NCI-H510A treated with DMSO at 0.1 percent for 48 hours (cell line): ENCODE data around the gene ATP8A2.
"Not testable (repeated sequence)": the region's sequence is repeated elsewhere in the genome, so short reads cannot be mapped to it uniquely, and the experiment has no call there.

Experiments
- DNase-seq: peaks from one replicate; lab custom pipeline; 2025; lab: John Stamatoyannopoulos, UW

ATP8A2 gene

DNA sequence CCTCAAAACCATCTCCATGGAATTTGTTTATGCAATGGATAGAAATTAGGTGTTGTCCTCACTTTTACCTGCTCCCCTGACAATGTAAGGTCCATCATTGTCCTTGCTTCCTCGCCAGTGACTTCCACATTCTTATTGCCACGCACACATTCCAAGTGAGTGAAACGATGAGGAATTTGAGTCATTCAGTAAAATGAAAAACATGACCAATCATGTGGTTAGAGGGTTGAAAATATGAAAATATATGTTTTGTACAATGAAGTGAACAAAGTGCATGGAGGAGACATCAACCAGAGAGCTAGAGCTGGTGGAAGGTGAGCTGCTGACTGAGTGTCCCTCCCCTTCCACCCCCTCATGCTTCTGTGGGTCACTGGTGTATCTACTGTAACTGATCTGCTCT lies 91.7 kb downstream of the ATP8A2 start:
- no peak for DNase-seq

DNA sequence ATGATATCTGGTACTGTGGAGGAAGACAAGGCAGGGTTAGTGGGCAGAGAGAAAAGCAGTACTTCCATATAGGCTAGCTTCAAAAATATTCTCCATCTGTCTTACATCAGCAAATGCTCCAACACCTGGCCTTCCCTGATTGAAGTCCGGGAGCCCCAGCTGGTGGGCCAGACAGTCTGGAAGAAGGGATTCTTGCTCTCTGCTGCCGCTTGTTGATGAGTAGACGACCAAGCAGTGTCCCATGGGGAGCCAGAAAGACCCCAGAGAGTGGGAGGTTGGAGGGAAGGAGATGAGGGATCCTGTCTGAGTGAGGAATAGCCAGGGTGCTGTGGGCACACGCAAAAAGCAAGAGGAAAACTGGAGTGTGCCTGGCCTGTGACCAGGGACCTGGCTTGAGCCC lies 95.1 kb downstream of the ATP8A2 start:
- no peak for DNase-seq

DNA sequence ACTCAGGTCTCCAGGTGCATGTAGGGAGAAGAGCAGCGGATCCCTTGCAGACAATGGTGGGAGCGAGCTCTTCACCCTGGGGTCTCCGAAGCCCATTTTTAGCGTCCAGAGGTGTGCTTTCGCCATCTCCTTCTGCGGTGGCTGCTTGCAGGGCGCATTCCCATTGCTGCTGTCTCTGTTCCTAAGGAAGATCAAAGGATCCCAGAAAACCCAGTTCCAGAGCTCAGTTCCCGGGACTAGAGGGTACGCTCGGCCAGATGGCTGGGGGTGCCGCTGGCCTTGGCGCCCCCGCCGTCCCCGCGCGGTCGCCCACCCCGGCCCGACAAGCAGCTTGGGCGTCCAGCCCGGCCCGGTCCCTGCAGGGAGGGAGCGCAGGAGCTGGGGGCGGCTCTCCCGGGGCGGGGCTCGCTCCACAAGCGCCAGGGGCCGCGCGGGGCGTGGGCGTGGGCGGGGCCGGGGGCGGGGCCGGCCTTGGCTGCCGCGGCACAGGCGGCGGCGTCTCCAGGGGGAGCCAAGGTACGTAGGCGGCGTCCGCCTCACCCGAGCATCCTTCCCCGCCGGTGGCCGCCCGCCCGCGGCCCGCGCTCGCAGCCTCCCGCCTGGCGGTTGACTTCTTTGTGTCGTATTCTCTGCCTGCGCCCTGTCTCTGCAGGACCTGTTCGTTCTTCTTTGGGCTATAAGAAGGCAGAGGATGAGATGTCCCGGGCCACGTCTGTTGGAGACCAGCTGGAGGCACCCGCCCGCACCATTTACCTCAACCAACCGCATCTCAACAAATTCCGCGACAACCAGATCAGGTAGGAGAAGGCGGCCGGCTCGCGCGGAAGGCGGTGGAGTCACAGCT lies 96.8 kb downstream of the ATP8A2 start:
- DNase-seq: peak; percentile 56

- DNase-seq: no peak
These were observed 97.4 kb downstream of the ATP8A2 start for GRCh38 chr13:25469169-25469525.

GRCh38 chr13:25473864-25474263 lies 102.1 kb downstream of the ATP8A2 start:
- no peak for DNase-seq

DNA sequence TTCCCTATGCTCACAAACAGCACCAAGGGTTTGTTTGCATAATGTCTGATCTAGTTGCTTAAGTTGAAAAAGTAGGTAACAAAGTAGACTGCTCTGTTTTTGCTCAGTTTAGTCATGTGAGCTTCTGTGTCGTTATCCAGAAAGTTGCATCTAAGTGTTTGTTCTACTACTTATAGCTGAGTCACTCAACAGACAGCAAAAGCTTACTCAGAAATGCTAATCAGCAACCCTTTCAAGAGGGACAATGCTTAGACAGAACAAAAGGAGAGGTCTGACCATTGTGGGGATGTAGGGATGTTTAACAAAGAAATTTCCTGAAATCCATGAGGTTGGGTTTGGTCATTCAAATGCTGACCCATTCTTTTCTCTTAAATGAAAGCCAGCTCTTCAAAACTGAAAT lies 106.4 kb downstream of the ATP8A2 start:
- peak; percentile 15 for DNase-seq

DNA sequence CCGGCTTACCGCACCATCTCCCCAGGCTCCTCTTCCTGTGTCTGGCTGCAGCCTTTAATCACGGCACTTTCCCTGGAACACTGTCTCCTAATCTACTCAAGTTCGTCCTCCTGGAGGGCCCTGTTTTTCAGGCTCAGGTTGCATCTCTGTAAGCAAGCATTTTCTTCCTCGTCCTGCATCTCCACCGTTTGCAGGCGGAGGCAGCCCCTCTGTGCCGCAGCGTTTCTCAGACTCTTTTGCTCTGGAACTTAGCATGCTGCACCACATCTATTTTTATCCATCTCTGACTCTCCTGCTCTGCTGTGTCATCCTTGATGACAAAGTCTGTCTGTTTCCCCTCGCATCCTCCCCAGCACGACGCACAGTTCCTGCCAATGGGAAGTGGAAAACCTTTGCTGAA lies 117.5 kb downstream of the ATP8A2 start:
- peak; percentile 69 for DNase-seq

- no peak for DNase-seq
These were observed 118.5 kb downstream of the ATP8A2 start for GRCh38 chr13:25490236-25490635.

DNA sequence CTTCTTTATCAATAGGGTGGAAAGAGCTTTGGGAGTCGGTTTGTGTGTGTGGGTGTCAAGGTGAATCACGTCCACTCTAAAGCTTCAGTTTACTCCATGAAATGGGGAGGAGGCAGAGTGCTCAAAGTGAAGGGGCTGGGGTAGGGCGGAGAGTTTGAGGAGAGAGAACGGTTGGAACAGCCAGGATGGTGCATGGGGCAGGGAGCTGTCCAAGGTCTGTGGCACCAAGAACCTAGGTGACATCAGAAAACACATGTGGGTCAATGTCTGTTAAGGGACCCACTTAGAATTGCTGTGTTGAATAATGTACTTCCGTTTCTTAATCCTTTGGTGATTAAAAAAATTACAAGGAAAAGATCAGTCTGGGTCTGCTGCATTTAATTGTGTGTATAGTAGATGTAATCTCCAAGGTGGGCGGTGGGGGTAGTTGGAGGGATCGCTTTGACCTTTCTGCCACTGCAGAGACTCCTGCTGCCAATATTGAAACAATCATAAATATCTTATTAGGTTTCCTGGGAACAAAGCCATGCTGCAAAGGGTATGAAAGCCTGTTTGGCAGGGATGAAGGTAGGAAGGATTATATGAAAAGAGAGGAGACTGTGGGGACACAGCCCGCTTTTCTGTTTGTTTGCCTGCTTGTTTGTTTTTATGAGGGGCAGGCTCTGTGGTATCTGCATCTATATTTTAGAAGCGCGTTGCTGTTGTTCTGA lies 122.3 kb downstream of the ATP8A2 start:
- no peak for DNase-seq

- DNase-seq: peak; percentile 43
These were observed 123.1 kb downstream of the ATP8A2 start for GRCh38 chr13:25494698-25495411.

DNA sequence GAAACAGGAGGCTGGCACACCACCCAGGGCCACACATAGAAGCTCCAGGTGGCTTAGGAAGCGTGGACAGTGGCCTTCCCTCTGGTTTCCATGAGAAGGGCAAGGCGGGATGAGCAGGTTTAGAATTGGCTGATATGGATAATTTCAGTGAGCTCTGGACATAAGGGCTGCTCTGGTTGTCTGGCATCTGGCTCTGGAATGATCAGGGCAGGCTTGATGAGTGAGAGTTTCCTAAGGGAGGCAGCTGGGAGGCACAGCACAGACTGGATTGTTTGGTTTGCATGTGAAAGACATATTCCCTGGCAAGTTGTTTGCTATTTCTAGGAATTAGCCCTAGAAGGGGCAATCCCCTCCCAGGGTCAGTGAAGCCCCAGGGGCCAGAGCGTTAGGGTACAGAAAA lies 129.5 kb downstream of the ATP8A2 start:
- no peak for DNase-seq

DNA sequence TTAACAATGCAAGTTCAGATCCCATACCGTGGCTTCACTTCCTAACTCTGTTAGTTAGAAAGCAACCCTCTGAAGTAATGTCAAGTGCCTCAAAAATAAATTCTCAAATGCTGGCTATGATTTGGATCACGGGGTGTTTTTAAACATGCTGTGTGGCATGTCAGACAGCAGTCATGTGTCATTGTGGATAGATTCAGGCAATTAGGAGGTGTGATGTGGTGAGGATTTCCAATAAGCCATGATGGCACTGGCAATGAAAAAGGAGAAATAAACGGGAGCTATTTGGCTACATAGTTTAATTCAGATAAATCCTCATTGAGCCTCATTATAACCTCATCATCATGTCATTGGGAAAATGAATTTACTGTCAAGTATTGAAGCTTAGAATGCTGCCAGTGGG lies 130.3 kb downstream of the ATP8A2 start:
- DNase-seq: no peak

- no peak for DNase-seq
These were observed 130.8 kb downstream of the ATP8A2 start for GRCh38 chr13:25502551-25502950.

DNA sequence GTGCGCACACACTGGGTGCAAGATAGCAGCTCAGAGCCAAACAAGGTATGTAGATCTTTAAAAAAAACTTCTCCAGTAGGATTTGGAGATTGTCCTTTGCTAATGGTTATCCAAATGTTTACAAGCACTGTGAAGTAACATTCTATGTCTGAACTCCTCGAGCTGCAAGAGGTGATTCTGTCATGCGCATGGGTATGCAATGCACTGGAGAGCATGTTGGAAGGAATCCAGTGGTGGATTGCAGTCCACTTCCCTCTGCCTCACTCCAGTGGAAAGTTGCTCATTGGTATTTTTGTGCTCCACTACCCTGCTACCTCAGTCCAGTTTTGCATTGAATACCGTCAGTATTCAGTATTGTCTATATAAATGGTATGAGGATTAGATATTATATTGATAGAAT lies 132.1 kb downstream of the ATP8A2 start:
- no peak for DNase-seq

- no peak for DNase-seq
These were observed 136.1 kb downstream of the ATP8A2 start for GRCh38 chr13:25507841-25508240.

DNA sequence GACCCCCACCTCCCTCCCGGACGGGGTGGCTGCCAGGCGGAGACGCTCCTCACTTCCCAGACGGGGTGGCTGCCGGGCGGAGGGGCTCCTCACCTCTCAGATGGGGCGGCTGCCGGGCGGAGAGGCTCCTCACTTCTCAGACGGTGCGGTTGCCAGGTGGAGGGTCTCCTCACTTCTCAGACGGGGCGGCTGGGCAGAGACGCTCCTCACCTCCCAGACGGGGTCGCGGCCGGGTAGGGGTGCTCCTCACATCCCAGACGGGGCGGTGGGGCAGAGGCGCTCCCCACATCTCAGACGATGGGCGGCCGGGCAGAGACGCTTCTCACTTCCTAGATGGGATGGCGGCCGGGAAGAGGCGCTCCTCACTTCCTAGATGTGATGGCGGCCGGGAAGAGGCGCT lies 141.3 kb downstream of the ATP8A2 start:
- not testable (repeated sequence) for DNase-seq

- DNase-seq: no peak
These were observed 146.7 kb downstream of the ATP8A2 start for GRCh38 chr13:25518441-25518840.

- DNase-seq: no peak
These were observed 154.1 kb downstream of the ATP8A2 start for GRCh38 chr13:25525884-25526283.

GRCh38 chr13:25528266-25528665 lies 156.5 kb downstream of the ATP8A2 start:
- DNase-seq: no peak

DNA sequence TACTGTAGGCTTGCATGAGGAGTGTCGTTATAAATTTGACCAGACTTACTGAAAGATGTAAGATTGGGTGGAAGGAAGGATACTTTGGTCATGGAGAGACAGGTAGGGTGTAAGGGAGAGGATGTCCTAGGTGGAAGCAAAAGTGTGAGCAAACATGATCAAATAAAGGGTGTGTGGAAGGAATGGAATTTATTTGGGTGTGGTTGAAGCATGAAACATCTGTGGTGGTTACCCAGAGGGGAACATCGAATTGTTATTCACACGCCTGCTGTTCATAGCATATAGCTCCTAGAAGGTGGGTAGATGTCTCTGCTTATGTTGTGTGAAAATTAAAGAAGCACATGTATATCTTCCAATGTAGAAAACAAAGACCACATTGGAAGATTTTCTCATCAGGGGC lies 157.7 kb downstream of the ATP8A2 start:
- no peak for DNase-seq

DNA sequence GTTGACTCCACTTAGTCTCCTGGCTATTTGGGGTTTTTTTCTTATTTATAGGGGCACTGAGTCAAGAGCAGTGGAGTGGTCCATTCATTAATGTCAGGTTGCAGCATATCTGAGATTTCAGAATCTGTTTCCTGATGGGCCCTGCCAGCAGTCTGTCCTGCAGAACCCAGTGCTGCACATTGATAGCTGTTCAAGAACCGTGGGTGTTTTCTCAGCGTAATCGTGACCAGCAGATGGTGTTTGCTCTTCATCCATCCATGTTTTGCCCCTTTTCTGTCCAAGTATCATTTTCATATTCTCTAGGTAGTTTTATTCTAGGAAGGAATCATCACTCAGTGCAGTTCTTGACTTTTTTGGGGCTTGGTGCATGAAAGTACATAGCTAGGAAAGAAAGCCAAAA lies 166.5 kb downstream of the ATP8A2 start:
- DNase-seq: no peak

DNA sequence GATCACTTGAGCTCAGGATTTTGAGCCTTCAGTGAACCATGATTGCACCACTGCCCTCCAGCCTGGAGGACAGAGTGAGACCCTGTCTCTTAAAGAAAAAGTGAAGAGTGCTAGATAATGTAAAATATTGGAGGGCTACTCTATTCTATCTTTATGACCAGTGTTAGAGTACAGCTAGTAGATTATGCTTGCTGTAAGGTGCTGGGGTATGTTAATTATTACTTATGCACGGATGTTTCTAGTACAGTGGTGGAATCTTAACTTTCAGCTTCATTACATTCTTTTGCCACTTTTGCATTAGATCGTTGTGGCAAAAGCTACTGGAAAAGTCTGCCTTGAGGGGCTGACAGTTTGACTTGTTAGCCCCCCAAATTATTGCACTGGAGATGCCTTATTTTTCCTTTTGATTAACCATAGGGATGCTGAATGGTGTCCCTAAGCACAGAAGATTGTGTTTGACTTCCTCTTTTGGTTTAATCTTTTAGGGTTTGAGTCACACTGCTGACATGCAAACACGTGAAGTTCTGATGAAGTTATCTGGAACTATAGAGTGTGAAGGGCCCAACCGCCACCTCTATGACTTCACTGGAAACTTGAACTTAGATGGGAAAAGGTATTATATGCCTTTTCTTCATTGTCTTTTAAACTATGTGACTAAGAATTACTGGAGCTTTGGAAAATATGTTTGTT lies 169.8 kb downstream of the ATP8A2 start:
- no peak for DNase-seq
